ENCODE data around the gene HPS6. TPM values are rescaled to one million over a fixed set of nuclear protein-coding genes. Genes with fewer than 3 reads are reported as not detected.

HPS6 gene
- total RNA-seq, 1 experiment from 2014 or later, result 31.1 TPM

- Histone ChIP-seq H3K4me3 (ENCODE audit: insufficient read depth, low read depth, low read length) (no peak overlapping the region), H3K36me3 (replicated peaks; ENCODE audit: control insufficient read depth, insufficient read depth, low read length) (peaks cover 15% of the 10 kb centered on the region), H3K27me3 (ENCODE audit: control insufficient read depth, insufficient read depth, low read length) (no peaks in the 10 kb centered on the region)
- no peak for DNase-seq
Measured at GRCh38 chr10:102102421-102102820, 37.3 kb downstream of the HPS6 start.

GRCh38 chr10:102106998-102107397 is 41.8 kb downstream of the HPS6 start:
- DNase-seq, result peak; percentile 19
- H3K36me3 ChIP-seq (replicated peaks; ENCODE audit: control insufficient read depth, insufficient read depth, low read length), result peaks cover 56% of the 10 kb centered on the region
- no peaks in the 10 kb centered on the region for H3K27me3 ChIP-seq (ENCODE audit: control insufficient read depth, insufficient read depth, low read length)
- no peak overlapping the region for H3K4me3 ChIP-seq (ENCODE audit: insufficient read depth, low read depth, low read length)

- H3K4me3 ChIP-seq (ENCODE audit: insufficient read depth, low read depth, low read length), result no peak overlapping the region
- H3K36me3 ChIP-seq (replicated peaks; ENCODE audit: control insufficient read depth, insufficient read depth, low read length), result peaks cover 50% of the 10 kb centered on the region
- DNase-seq, result peak; percentile 10
- no peaks in the 10 kb centered on the region for H3K27me3 ChIP-seq (ENCODE audit: control insufficient read depth, insufficient read depth, low read length)
Measured at GRCh38 chr10:102109166-102110116, 44.3 kb downstream of the HPS6 start.

- H3K36me3 ChIP-seq (replicated peaks; ENCODE audit: control insufficient read depth, insufficient read depth, low read length), result peaks cover 46% of the 10 kb centered on the region
- peak; percentile 5 for DNase-seq
Measured at GRCh38 chr10:102111276-102111675, 46.1 kb downstream of the HPS6 start.

GRCh38 chr10:102112210-102112817 is 47.2 kb downstream of the HPS6 start:
- H3K27me3 ChIP-seq (ENCODE audit: control insufficient read depth, insufficient read depth, low read length), result no peaks in the 10 kb centered on the region
- no peak overlapping the region for H3K4me3 ChIP-seq (ENCODE audit: insufficient read depth, low read depth, low read length)
- DNase-seq, result peak; percentile 79
- peaks cover 43% of the 10 kb centered on the region for H3K36me3 ChIP-seq (replicated peaks; ENCODE audit: control insufficient read depth, insufficient read depth, low read length)

More at GRCh38 chr10:102111276-102111675, 46.1 kb downstream of the HPS6 start:
- Histone ChIP-seq H3K4me3 (ENCODE audit: insufficient read depth, low read depth, low read length) (no peak overlapping the region), H3K27me3 (ENCODE audit: control insufficient read depth, insufficient read depth, low read length) (no peaks in the 10 kb centered on the region)

- Histone ChIP-seq H3K27me3 (ENCODE audit: control insufficient read depth, insufficient read depth, low read length) (no peaks in the 10 kb centered on the region), H3K4me3 (ENCODE audit: insufficient read depth, low read depth, low read length) (peak overlapping the region; percentile 88), H3K36me3 (replicated peaks; ENCODE audit: control insufficient read depth, insufficient read depth, low read length) (peaks cover 33% of the 10 kb centered on the region)
- peak; percentile 10 for DNase-seq
Measured at GRCh38 chr10:102113261-102113955, 48.3 kb downstream of the HPS6 start.

GRCh38 chr10:102113956-102114857 is 49.1 kb downstream of the HPS6 start:
- Histone ChIP-seq H3K4me3 (ENCODE audit: insufficient read depth, low read depth, low read length) (peak overlapping the region; percentile 88), H3K27me3 (ENCODE audit: control insufficient read depth, insufficient read depth, low read length) (no peaks in the 10 kb centered on the region), H3K36me3 (replicated peaks; ENCODE audit: control insufficient read depth, insufficient read depth, low read length) (peaks cover 25% of the 10 kb centered on the region)
- DNase-seq, result peak; percentile 73

GRCh38 chr10:102114861-102115618 is 49.9 kb downstream of the HPS6 start:
- Histone ChIP-seq H3K36me3 (replicated peaks; ENCODE audit: control insufficient read depth, insufficient read depth, low read length) (peaks cover 17% of the 10 kb centered on the region), H3K4me3 (ENCODE audit: insufficient read depth, low read depth, low read length) (peak overlapping the region; percentile 88), H3K27me3 (ENCODE audit: control insufficient read depth, insufficient read depth, low read length) (no peaks in the 10 kb centered on the region)
- DNase-seq, result peak; percentile 97

- Histone ChIP-seq H3K36me3 (replicated peaks; ENCODE audit: control insufficient read depth, insufficient read depth, low read length) (peaks cover 10% of the 10 kb centered on the region), H3K4me3 (ENCODE audit: insufficient read depth, low read depth, low read length) (no peak overlapping the region), H3K27me3 (ENCODE audit: control insufficient read depth, insufficient read depth, low read length) (no peaks in the 10 kb centered on the region)
- DNase-seq, result no peak
Measured at GRCh38 chr10:102115775-102116174, 50.6 kb downstream of the HPS6 start.

- Histone ChIP-seq H3K4me3 (ENCODE audit: insufficient read depth, low read depth, low read length) (no peak overlapping the region), H3K27me3 (ENCODE audit: control insufficient read depth, insufficient read depth, low read length) (no peaks in the 10 kb centered on the region), H3K36me3 (replicated peaks; ENCODE audit: control insufficient read depth, insufficient read depth, low read length) (peaks cover 2% of the 10 kb centered on the region; the same call in 1 of the 2 replicates)
- DNase-seq, result no peak
Measured at GRCh38 chr10:102116656-102117055, 51.5 kb downstream of the HPS6 start.

Other genes with a start within 250 kb of the HPS6 start
- gene OGA, start 246.9 kb upstream of the HPS6 start, total RNA-seq (2014; rRNA removed; shearing (Covaris generic)), result 56.3 and 96.7 TPM in 2 replicates
- gene KCNIP2, start 221.5 kb upstream of the HPS6 start, total RNA-seq (2014; rRNA removed; shearing (Covaris generic)), result 2.3 and 5.9 TPM in 2 replicates
- 4.4 and 4.5 TPM in 2 replicates for gene ARMH3, start 9.2 kb upstream of the HPS6 start, total RNA-seq (2014; rRNA removed; shearing (Covaris generic))
- gene LDB1, start 55.0 kb downstream of the HPS6 start, total RNA-seq (2014; rRNA removed; shearing (Covaris generic)), result 85.5 and 87.2 TPM in 2 replicates
- gene PPRC1, start 67.7 kb downstream of the HPS6 start, total RNA-seq (2014; rRNA removed; shearing (Covaris generic)), result 40.0 and 44.3 TPM in 2 replicates
- gene NOLC1, start 87.0 kb downstream of the HPS6 start, total RNA-seq (2014; rRNA removed; shearing (Covaris generic)), result 83.6 and 87.1 TPM in 2 replicates
- 0.14 TPM in 1 of 2 replicates, not detected in the other for gene ELOVL3, start 160.9 kb downstream of the HPS6 start, total RNA-seq (2014; rRNA removed; shearing (Covaris generic))
- 0.17 TPM in 1 of 2 replicates, not detected in the other for gene PITX3, start 176.2 kb downstream of the HPS6 start, total RNA-seq (2014; rRNA removed; shearing (Covaris generic))
- 25.1 and 29.9 TPM in 2 replicates for gene GBF1, start 180.2 kb downstream of the HPS6 start, total RNA-seq (2014; rRNA removed; shearing (Covaris generic))

Data from H7 (cell line).